HL-60 (cell line): ENCODE results near the gene FAM76B.

ENCODE experiments used
- DNase-seq, 2 experiments: peaks; one replicate each; pipeline ENCODE4 v3.0.0-alpha.2; 2010 to 2020; ENCODE audit warnings: low read depth in 1 of 2, low spot score in 1 of 2
- H3K27ac ChIP-seq: fragments of 250-450 bp; sonication (Bioruptor Pico); replicated peaks from 2 replicates; pipeline ENCODE4 v1.5.1; 2020; ENCODE audit warnings: mild to moderate bottlenecking, moderate library complexity
- H3K27me3 ChIP-seq: fragments of 250-450 bp; sonication (Bioruptor Pico); 2 replicates; pipeline ENCODE4 v1.5.1; 2021; ENCODE audit warnings: mild to moderate bottlenecking, moderate library complexity; ENCODE audit not compliant: insufficient read depth, poor library complexity, severe bottlenecking
- H3K4me3 ChIP-seq: replicated peaks from 2 replicates; pipeline ENCODE4 v1.5.1; 2011; ENCODE audit warnings: mild to moderate bottlenecking, control low read depth, low read length; ENCODE audit not compliant: insufficient read depth
- CTCF ChIP-seq: IDR thresholded peaks from one replicate; pipeline ENCODE4 v1.5.1; 2011; ENCODE audit warnings: low read length, control low read depth, inconsistent platforms; ENCODE audit not compliant: insufficient read depth
- GABPA ChIP-seq: IDR thresholded peaks from 2 replicates; pipeline ENCODE4 v1.6.1; 2012; ENCODE audit warnings: low read depth
- POLR2AphosphoS5 ChIP-seq: IDR thresholded peaks from 2 replicates; pipeline ENCODE4 v1.6.1; 2012; ENCODE audit warnings: low read depth
- SPI1 ChIP-seq: IDR thresholded peaks from 2 replicates; pipeline ENCODE4 v1.6.1; 2012; ENCODE audit warnings: low read depth, mild to moderate bottlenecking, borderline replicate concordance
- long read RNA-seq: library from polyadenylated mRNA; unstranded; transcript quantifications from one replicate; pipeline ENCODE4 v2.0.0, GENCODE V29; 2020
- TF ChIP-seq, protein P1 (sequence below): IDR thresholded peaks from 2 replicates; pipeline ENCODE4 v1.6.1; 2012; ENCODE audit warnings: low read depth; ENCODE audit not compliant: insufficient replicate concordance

FAM76B gene
- long read RNA-seq, transcript FAM76B-201 (10 exons, 3,952 nt): major isoform, 18 of 75 reads
- long read RNA-seq, partial matches to known transcripts: 7 of 75 reads
- long read RNA-seq, other reads (novel, unspliced or antisense): 47 of 75 reads

DNA sequence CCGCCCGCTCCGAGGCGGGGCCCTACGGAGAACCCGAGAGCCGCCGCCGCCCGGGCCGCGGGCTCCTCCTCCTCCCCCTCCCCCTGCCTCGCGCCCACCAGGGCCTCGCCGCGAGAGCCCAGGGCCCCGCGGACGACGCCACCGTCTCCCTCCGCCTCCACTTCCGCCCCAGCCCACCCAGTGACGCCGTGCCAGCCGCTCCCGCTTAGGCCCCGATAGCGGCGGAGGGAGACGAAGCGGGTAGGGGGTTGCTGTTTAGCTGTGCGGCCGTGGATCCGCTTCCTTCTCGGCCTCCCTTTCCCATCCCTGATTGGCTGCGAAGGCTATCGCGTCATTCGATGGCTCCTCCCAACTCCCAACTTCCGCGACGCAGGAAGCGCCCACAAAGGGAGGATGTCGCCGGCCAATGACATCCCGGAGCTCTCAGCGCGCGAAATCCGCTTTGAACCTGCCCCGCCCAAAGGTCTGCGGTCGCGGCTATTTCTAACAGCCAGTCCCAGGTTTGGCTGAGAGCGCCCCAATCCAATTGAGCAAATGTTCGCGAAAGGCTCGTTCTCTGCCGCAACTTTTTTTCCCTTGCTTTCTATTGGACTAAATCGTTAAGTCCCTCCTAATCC is at the start of gene FAM76B:
Gene FAM76B, minus strand, starts transcription at position 277 of the 617 bp plus-strand sequence. CDS start 304 bp downstream, outside the sequence.
- TF ChIP-seq GABPA (peak; percentile 73), POLR2AphosphoS5 (peak; percentile 93), CTCF (no peak), SPI1 (peak; percentile 60; the same call in 1 of the 2 replicates)
- TF ChIP-seq, protein P1, sequence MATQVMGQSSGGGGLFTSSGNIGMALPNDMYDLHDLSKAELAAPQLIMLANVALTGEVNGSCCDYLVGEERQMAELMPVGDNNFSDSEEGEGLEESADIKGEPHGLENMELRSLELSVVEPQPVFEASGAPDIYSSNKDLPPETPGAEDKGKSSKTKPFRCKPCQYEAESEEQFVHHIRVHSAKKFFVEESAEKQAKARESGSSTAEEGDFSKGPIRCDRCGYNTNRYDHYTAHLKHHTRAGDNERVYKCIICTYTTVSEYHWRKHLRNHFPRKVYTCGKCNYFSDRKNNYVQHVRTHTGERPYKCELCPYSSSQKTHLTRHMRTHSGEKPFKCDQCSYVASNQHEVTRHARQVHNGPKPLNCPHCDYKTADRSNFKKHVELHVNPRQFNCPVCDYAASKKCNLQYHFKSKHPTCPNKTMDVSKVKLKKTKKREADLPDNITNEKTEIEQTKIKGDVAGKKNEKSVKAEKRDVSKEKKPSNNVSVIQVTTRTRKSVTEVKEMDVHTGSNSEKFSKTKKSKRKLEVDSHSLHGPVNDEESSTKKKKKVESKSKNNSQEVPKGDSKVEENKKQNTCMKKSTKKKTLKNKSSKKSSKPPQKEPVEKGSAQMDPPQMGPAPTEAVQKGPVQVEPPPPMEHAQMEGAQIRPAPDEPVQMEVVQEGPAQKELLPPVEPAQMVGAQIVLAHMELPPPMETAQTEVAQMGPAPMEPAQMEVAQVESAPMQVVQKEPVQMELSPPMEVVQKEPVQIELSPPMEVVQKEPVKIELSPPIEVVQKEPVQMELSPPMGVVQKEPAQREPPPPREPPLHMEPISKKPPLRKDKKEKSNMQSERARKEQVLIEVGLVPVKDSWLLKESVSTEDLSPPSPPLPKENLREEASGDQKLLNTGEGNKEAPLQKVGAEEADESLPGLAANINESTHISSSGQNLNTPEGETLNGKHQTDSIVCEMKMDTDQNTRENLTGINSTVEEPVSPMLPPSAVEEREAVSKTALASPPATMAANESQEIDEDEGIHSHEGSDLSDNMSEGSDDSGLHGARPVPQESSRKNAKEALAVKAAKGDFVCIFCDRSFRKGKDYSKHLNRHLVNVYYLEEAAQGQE: no peak
- Histone ChIP-seq H3K4me3 (peak within 1 kb of the TSS; percentile 97), H3K27ac (peak within 1 kb of the TSS; percentile 99), H3K27me3 (no peaks in the 10 kb centered on the region)
- DNase-seq: peak; percentile 94 to 98

- no peaks in the 10 kb centered on the region for H3K27me3 ChIP-seq
- no peak overlapping the region for H3K27ac ChIP-seq
- DNase-seq: peak; percentile 21 to 62
- no peak for TF ChIP-seq GABPA
- peak; percentile 84 for TF ChIP-seq CTCF
- TF ChIP-seq SPI1: 0 out of 2 replicates have a peak, but pooled peaks have one; percentile 21
- H3K4me3 ChIP-seq: no peak overlapping the region
Measured at GRCh38 chr11:95835768-95836488, 46.3 kb upstream of the FAM76B start.

DNA sequence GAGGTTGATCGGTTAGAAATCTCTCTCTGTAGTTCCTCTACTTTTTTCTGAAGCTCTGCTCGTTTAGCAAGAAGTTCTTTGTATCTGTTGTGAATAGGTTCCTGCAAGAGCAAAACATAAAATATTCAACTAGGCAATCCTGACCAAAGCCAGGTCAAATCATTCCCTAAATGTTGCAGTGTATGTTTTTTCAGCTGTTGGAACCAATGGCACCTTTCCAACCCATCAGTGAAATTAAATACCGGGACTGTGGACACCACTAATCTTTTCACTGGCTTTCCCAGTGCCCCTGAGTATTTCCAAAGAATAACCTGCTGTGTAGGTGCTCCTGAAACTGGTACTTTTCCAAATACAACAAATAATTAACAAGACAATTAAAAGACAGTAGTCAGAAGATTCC is 45.8 kb upstream of the FAM76B start:
- no peak for DNase-seq
- TF ChIP-seq GABPA (no peak), CTCF (no peak), POLR2AphosphoS5 (no peak), SPI1 (no peak)
- TF ChIP-seq, protein P1: no peak
- Histone ChIP-seq H3K4me3 (no peak overlapping the region), H3K27ac (no peak overlapping the region), H3K27me3 (no peaks in the 10 kb centered on the region)
